ENCODE measurements around the gene MELTF.

- no peak for TF ChIP-seq FOXM1 (IDR thresholded peaks at IDR 0.05; ENCODE audit: borderline replicate concordance)
- no peak for TF ChIP-seq PKNOX1 (IDR thresholded peaks at IDR 0.05)
Observed at GRCh38 chr3:197017003-197017402, 12.6 kb downstream of the MELTF start.
